ENCODE results near the gene ZNRF1.
"Not testable (repeated sequence)": the region's sequence is repeated elsewhere in the genome, so short reads cannot be mapped to it uniquely, and the experiment has no call there.

The ZNRF1 gene

GRCh38 chr16:74998481-74999218 lies at the start of gene ZNRF1:
Gene ZNRF1, plus strand, starts transcription at chr16:74999024. Its CDS starts 648 bp downstream, at chr16:74999672.
- peak; percentile 91 for DNase-seq

- no peak for DNase-seq
Observed at GRCh38 chr16:74949309-74949708, 49.5 kb upstream of the ZNRF1 start.

- no peak for DNase-seq
Observed at GRCh38 chr16:74950511-74950910, 48.3 kb upstream of the ZNRF1 start.

- no peak for DNase-seq
Observed at GRCh38 chr16:74951206-74951605, 47.6 kb upstream of the ZNRF1 start.

- no peak for DNase-seq
Observed at GRCh38 chr16:74951681-74952080, 47.1 kb upstream of the ZNRF1 start.

GRCh38 chr16:74954763-74955162 lies 44.1 kb upstream of the ZNRF1 start:
- DNase-seq = no peak

GRCh38 chr16:74973304-74973703 lies 25.5 kb upstream of the ZNRF1 start:
- DNase-seq = no peak

- no peak for DNase-seq
Observed at GRCh38 chr16:74975591-74975990, 23.2 kb upstream of the ZNRF1 start.

GRCh38 chr16:74982256-74982655 lies 16.6 kb upstream of the ZNRF1 start:
- DNase-seq = no peak

GRCh38 chr16:74984194-74984528 lies 14.7 kb upstream of the ZNRF1 start:
- no peak for DNase-seq

GRCh38 chr16:74984529-74985296 lies 14.1 kb upstream of the ZNRF1 start, which contains the start of gene WDR59:
Gene WDR59, minus strand, starts transcription at chr16:74985123. Its CDS starts 106 bp downstream, at chr16:74985017.
- DNase-seq = peak; percentile 100

- DNase-seq = peak; percentile 4
Observed at GRCh38 chr16:74987027-74987681, 11.7 kb upstream of the ZNRF1 start.

GRCh38 chr16:74989864-74990263 lies 9.0 kb upstream of the ZNRF1 start:
- not testable (repeated sequence) for DNase-seq

- no peak for DNase-seq
Observed at GRCh38 chr16:74990832-74991231, 8.0 kb upstream of the ZNRF1 start.

GRCh38 chr16:74991268-74991592 lies 7.6 kb upstream of the ZNRF1 start:
- no peak for DNase-seq

- DNase-seq = peak; percentile 90
Observed at GRCh38 chr16:74991593-74992403, 7.0 kb upstream of the ZNRF1 start.

- DNase-seq = no peak
Observed at GRCh38 chr16:74995986-74996385, 2.8 kb upstream of the ZNRF1 start.

GRCh38 chr16:74997042-74997491 lies 1.8 kb upstream of the ZNRF1 start:
- DNase-seq = peak; percentile 0

- DNase-seq = no peak
Observed at GRCh38 chr16:74999219-74999608, 390 bp downstream of the ZNRF1 start.

GRCh38 chr16:74999609-75000480 lies 1.0 kb downstream of the ZNRF1 start:
- DNase-seq = peak; percentile 50

- DNase-seq = peak; percentile 53
Observed at GRCh38 chr16:75000481-75001081, 1.8 kb downstream of the ZNRF1 start.

Measured in hematopoietic multipotent progenitor cell treated with erythropoietin and hydrocortisone succinate and interleukin-3 and kit ligand, for 6 days (in vitro differentiated cells).